HEK293 (cell line): ENCODE measurements around the gene MYO1G.

Source experiments
- CTCF ChIA-PET: fragments of 350-600 bp; formaldehyde crosslinking; extraction: SDS; loops from one replicate; lab custom pipeline; 2021; ENCODE audit warnings: antibody characterized with exemption; lab: Yijun Ruan, JAX
- POLR2A ChIA-PET: fragments of 300-600 bp; formaldehyde crosslinking; extraction: SDS; loops from one replicate; lab custom pipeline; 2020; ENCODE audit warnings: antibody characterized with exemption, inconsistent platforms; lab: Yijun Ruan, JAX
- H3K27ac ChIP-seq: fragments of 200-500 bp; sonication (Bioruptor generic); 2 replicates; pipeline ENCODE4 v1.5.1; 2014; ENCODE audit warnings: low read depth, low read length, control low read depth, inconsistent platforms; ENCODE audit errors: extremely low read depth
- H3K36me3 ChIP-seq, 2 experiments: fragments of 200-500 bp in 1 of 2; sonication (Bioruptor generic) in 1 of 2; 1 replicate in 1 of 2; 2 replicates in 1 of 2; pipeline ENCODE4 v1.5.1; 2014 to 2017; ENCODE audit warnings: inconsistent platforms in 2 of 2, low read length in 2 of 2; ENCODE audit not compliant: control insufficient read depth in 2 of 2, insufficient read depth in 1 of 2
- H3K4me1 ChIP-seq: fragments of 200-500 bp; sonication (Bioruptor generic); 2 replicates; pipeline ENCODE4 v1.5.1; 2014; ENCODE audit warnings: mild to moderate bottlenecking, low read length, inconsistent platforms; ENCODE audit not compliant: control insufficient read depth, insufficient read depth
- H3K4me3 ChIP-seq: 2 replicates; pipeline ENCODE4 v1.5.1; 2011; ENCODE audit warnings: low read depth, mild to moderate bottlenecking, control low read depth, low read length, moderate library complexity
- H3K9me3 ChIP-seq: fragments of 200-500 bp; sonication (Bioruptor generic); 2 replicates; pipeline ENCODE4 v1.5.1; 2014; ENCODE audit warnings: low read depth, low read length, inconsistent platforms; ENCODE audit not compliant: control insufficient read depth, insufficient read depth
- GFI1B ChIP-seq: fragments of 450-650 bp; formaldehyde crosslinking; IDR thresholded peaks from 2 replicates; pipeline ENCODE4 v1.5.1; 2016; ENCODE audit warnings: missing biosample characterization, missing genetic modification characterization
- KLF17 ChIP-seq: fragments of 450-650 bp; formaldehyde crosslinking; IDR thresholded peaks from 2 replicates; pipeline ENCODE4 v1.5.1; 2016; ENCODE audit warnings: missing biosample characterization, missing genetic modification characterization
- MEIS1 ChIP-seq: sonication (generic); formaldehyde crosslinking; IDR thresholded peaks from 2 replicates; pipeline ENCODE4 v1.8.1; 2022; ENCODE audit warnings: missing genetic modification reagents, mild to moderate bottlenecking, borderline replicate concordance
- OVOL3 ChIP-seq: fragments of 450-650 bp; formaldehyde crosslinking; IDR thresholded peaks from 2 replicates; pipeline ENCODE4 v1.5.1; 2016; ENCODE audit warnings: missing biosample characterization, missing genetic modification characterization
- PBX3 ChIP-seq: sonication (generic); formaldehyde crosslinking; IDR thresholded peaks from 2 replicates; pipeline ENCODE4 v1.8.1; 2022; ENCODE audit warnings: mild to moderate bottlenecking, moderate library complexity, missing genetic modification reagents
- PRDM1 ChIP-seq: fragments of 450-650 bp; formaldehyde crosslinking; IDR thresholded peaks from 2 replicates; pipeline ENCODE4; 2016; ENCODE audit warnings: missing biosample characterization, missing genetic modification characterization
- PRDM6 ChIP-seq: fragments of 450-650 bp; formaldehyde crosslinking; IDR thresholded peaks from 2 replicates; pipeline ENCODE4 v1.5.1; 2017; ENCODE audit warnings: missing biosample characterization, missing genetic modification characterization
- RBAK ChIP-seq: fragments of 450-650 bp; formaldehyde crosslinking; IDR thresholded peaks from 2 replicates; pipeline ENCODE4 v1.5.1; 2016; ENCODE audit warnings: missing biosample characterization, missing genetic modification characterization
- REPIN1 ChIP-seq: fragments of 450-650 bp; formaldehyde crosslinking; IDR thresholded peaks from 2 replicates; pipeline ENCODE4 v1.5.1; 2017; ENCODE audit warnings: missing biosample characterization, missing genetic modification characterization, low read depth
- ZBTB44 ChIP-seq: fragments of 450-650 bp; IDR thresholded peaks from 2 replicates; pipeline ENCODE4 v1.5.1; 2018; ENCODE audit warnings: missing biosample characterization, mild to moderate bottlenecking, missing genetic modification characterization
- ZNF10 ChIP-seq: fragments of 450-650 bp; formaldehyde crosslinking; IDR thresholded peaks from 2 replicates; pipeline ENCODE4 v1.5.1; 2017; ENCODE audit warnings: missing biosample characterization, missing genetic modification characterization
- ZNF138 ChIP-seq: fragments of 450-650 bp; formaldehyde crosslinking; IDR thresholded peaks from 2 replicates; pipeline ENCODE4 v1.5.1; 2016; ENCODE audit warnings: missing biosample characterization, missing genetic modification characterization, borderline replicate concordance
- ZNF449 ChIP-seq: fragments of 450-650 bp; formaldehyde crosslinking; IDR thresholded peaks from 2 replicates; pipeline ENCODE4 v1.5.1; 2017; ENCODE audit warnings: missing biosample characterization, mild to moderate bottlenecking, missing genetic modification characterization, moderate library complexity
- ZNF558 ChIP-seq: fragments of 450-650 bp; formaldehyde crosslinking; IDR thresholded peaks from 2 replicates; pipeline ENCODE4 v1.5.1; 2016; ENCODE audit warnings: missing biosample characterization, missing genetic modification characterization
- ZNF596 ChIP-seq: fragments of 450-650 bp; IDR thresholded peaks from 2 replicates; pipeline ENCODE4 v1.5.0; 2018; ENCODE audit warnings: missing biosample characterization, mild to moderate bottlenecking, missing genetic modification characterization, moderate library complexity
- ZNF664 ChIP-seq: fragments of 450-650 bp; formaldehyde crosslinking; IDR thresholded peaks from 2 replicates; pipeline ENCODE4 v1.5.1; 2016; ENCODE audit warnings: missing biosample characterization, missing genetic modification characterization
- ZNF747 ChIP-seq: fragments of 450-650 bp; formaldehyde crosslinking; IDR thresholded peaks from 2 replicates; pipeline ENCODE4 v1.5.1; 2016; ENCODE audit warnings: missing biosample characterization, missing genetic modification characterization
- ZNF777 ChIP-seq: fragments of 450-650 bp; formaldehyde crosslinking; IDR thresholded peaks from 2 replicates; pipeline ENCODE4 v1.5.1; 2017; ENCODE audit warnings: missing biosample characterization, missing genetic modification characterization, borderline replicate concordance

MYO1G gene

GRCh38 chr7:44959433-44959951 lies 19.3 kb downstream of the MYO1G start (continued):
- TF ChIP-seq PRDM6 (tag by site-specific recombination) (no peak), ZNF449 (tag by site-specific recombination) (no peak)

- no peaks in the 10 kb centered on the region for H3K9me3 ChIP-seq
- peak; percentile 71; the same call in 1 of the 2 replicates for TF ChIP-seq ZNF10
- TF ChIP-seq GFI1B (tag by site-specific recombination): no peak
- CTCF ChIA-PET: no interaction called here
- no peaks in the 10 kb centered on the region for H3K4me1 ChIP-seq
- POLR2A ChIA-PET: no interaction called here
- no peaks in the 10 kb centered on the region for H3K36me3 ChIP-seq
- H3K4me3 ChIP-seq: no peak overlapping the region
- H3K27ac ChIP-seq: no peak overlapping the region
Observed at GRCh38 chr7:44958645-44959344, 20.0 kb downstream of the MYO1G start.

- H3K4me3 ChIP-seq: no peak overlapping the region
- no peaks in the 10 kb centered on the region for H3K4me1 ChIP-seq
- no peak for TF ChIP-seq REPIN1 (tag by site-specific recombination)
- no peak for TF ChIP-seq ZBTB44
- TF ChIP-seq PRDM1 (tag by site-specific recombination): no peak
- TF ChIP-seq ZNF664 (tag by site-specific recombination): no peak
- TF ChIP-seq ZNF138 (tag by site-specific recombination): no peak
- no peak for TF ChIP-seq MEIS1 (CRISPR knock-in tag)
- TF ChIP-seq ZNF596 (tag by site-specific recombination): no peak
- no peak for TF ChIP-seq ZNF747
- no peak for TF ChIP-seq KLF17 (tag by site-specific recombination)
- no peak for TF ChIP-seq ZNF558 (tag by site-specific recombination)
- no peak for TF ChIP-seq ZNF777 (tag by site-specific recombination)
- TF ChIP-seq RBAK (tag by site-specific recombination): no peak
- no peak for TF ChIP-seq PBX3 (CRISPR knock-in tag)
- no peak for TF ChIP-seq OVOL3 (tag by site-specific recombination)
- TF ChIP-seq, all 188 proteins: peak for 0
- H3K36me3 ChIP-seq: no peaks in the 10 kb centered on the region
- POLR2A ChIA-PET: no interaction called here
- CTCF ChIA-PET: interaction anchor here (1.1 kb wide), 1 partner anchor 17 kb away, joined by 3 read pairs; no protein-coding TSS in a partner anchor
- no peak overlapping the region for H3K27ac ChIP-seq
- no peaks in the 10 kb centered on the region for H3K9me3 ChIP-seq
Observed at GRCh38 chr7:44956157-44956766, 22.6 kb downstream of the MYO1G start.
